ENCODE measurements around the gene LYSET.
"Not testable (repeated sequence)": the region's sequence is repeated elsewhere in the genome, so short reads cannot be mapped to it uniquely, and the experiment has no call there.

DNA sequence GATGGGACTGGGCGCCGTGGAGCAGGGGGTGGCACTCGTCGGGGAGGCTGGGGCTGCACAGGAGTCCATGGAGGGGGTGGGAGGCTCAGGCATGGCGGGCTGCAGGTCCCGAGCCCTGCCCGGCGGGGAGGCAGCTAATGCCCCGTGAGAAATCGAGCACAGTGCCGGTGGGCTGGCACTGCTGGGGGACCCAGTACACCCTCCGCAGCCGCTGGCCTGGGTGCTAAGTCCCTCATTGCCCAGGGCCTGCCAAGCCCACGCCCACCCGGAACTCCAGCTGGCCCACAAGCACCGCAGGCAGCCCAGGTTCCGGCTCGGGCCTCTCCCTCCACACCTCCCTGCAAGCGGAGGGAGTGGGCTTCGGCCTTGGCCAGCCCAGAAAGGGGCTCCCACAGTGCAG lies 15.0 kb upstream of the LYSET start:
- TF ChIP-seq, protein P1, sequence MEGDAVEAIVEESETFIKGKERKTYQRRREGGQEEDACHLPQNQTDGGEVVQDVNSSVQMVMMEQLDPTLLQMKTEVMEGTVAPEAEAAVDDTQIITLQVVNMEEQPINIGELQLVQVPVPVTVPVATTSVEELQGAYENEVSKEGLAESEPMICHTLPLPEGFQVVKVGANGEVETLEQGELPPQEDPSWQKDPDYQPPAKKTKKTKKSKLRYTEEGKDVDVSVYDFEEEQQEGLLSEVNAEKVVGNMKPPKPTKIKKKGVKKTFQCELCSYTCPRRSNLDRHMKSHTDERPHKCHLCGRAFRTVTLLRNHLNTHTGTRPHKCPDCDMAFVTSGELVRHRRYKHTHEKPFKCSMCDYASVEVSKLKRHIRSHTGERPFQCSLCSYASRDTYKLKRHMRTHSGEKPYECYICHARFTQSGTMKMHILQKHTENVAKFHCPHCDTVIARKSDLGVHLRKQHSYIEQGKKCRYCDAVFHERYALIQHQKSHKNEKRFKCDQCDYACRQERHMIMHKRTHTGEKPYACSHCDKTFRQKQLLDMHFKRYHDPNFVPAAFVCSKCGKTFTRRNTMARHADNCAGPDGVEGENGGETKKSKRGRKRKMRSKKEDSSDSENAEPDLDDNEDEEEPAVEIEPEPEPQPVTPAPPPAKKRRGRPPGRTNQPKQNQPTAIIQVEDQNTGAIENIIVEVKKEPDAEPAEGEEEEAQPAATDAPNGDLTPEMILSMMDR (conservative IDR thresholded peaks at IDR 0.05 in 1 of 2, IDR thresholded peaks at IDR 0.05 in 1 of 2; ENCODE audit: low read depth in 1 of 2, low read length in 2 of 2) = not testable (repeated sequence)
- TF ChIP-seq EZH2 (IDR thresholded peaks at IDR 0.05; ENCODE audit: low read length, missing control alignments) = not testable (repeated sequence)
